ENCODE data around the gene KLHL21. TPM values are rescaled to one million over a fixed set of nuclear protein-coding genes. Genes with fewer than 3 reads are reported as not detected.

Gene KLHL21
- total and polyA plus RNA-seq, 2 donors (not counting 1 experiment from before 2014, with no cell fraction given): 14.4 to 29.9 TPM

- peaks cover 4 to 51% of the 10 kb centered on the region in 2 experiments for H3K36me3 ChIP-seq (replicated peaks in 1 of 2; ENCODE audit: control extremely low read depth in 1 of 2, control insufficient read depth in 1 of 2, extremely low read depth in 1 of 2, insufficient read depth in 2 of 2, low read length in 1 of 2)
- H3K27ac ChIP-seq (ENCODE audit: low read length in 2 of 2): no peak overlapping the region
- DNase-seq (no peak), ATAC-seq (ENCODE audit: low read depth) (peak; percentile 41)
- Mint-ChIP-seq H3K9me3 (ENCODE audit: insufficient read depth) (no peaks in the 10 kb centered on the region), H3K27me3 (no peaks in the 10 kb centered on the region), H3K4me1 (no peaks in the 10 kb centered on the region), H3K27ac (no peak overlapping the region), H3K4me3 (no peak overlapping the region)
- H3K79me2 ChIP-seq (ENCODE audit: control insufficient read depth, insufficient read depth, low read length): no peaks in the 10 kb centered on the region
- H2AFZ ChIP-seq (ENCODE audit: insufficient read depth, low read depth, low read length, poor library complexity, severe bottlenecking): no peak overlapping the region
- no peaks in the 10 kb centered on the region for H4K20me1 ChIP-seq (ENCODE audit: control insufficient read depth, insufficient read depth, low read length, poor library complexity, severe bottlenecking)
- TF ChIP-seq EZH2 (IDR thresholded peaks at IDR 0.05; ENCODE audit: borderline replicate concordance, insufficient read depth, low read depth, low read length, poor library complexity, severe bottlenecking): no peak
- no peak for TF ChIP-seq CTCF (IDR thresholded peaks at IDR 0.05)
- WGBS (ENCODE audit: insufficient coverage): 92% methylated on average over 13 of the region's 16 CpGs
- H3K4me2 ChIP-seq (replicated peaks; ENCODE audit: low read depth, low read length, poor library complexity, severe bottlenecking): no peak overlapping the region
- intact Hi-C loops (cut with micrococcal nuclease): no loop called here
- CTCF ChIA-PET: interaction anchor here (1.4 kb wide), 1 partner anchor 31 kb away, joined by 4 read pairs; no protein-coding TSS in a partner anchor
- H3K9me3 ChIP-seq (ENCODE audit: control extremely low read depth in 1 of 3, control insufficient read depth in 2 of 3, insufficient read depth in 1 of 3, low read length in 2 of 3): no peaks in the 10 kb centered on the region
- POLR2A ChIA-PET: no interaction called here
- H3K9ac ChIP-seq (ENCODE audit: low read length): no peak overlapping the region
- no peaks in the 10 kb centered on the region for H3K4me1 ChIP-seq (ENCODE audit: control insufficient read depth in 2 of 2, insufficient read depth in 2 of 2, low read length in 2 of 2)
- no peaks in the 10 kb centered on the region for H3K27me3 ChIP-seq (replicated peaks in 1 of 4; ENCODE audit: control extremely low read depth in 1 of 4, control insufficient read depth in 3 of 4, insufficient read depth in 4 of 4, low read length in 3 of 4)
- no peak overlapping the region for H3K4me3 ChIP-seq (ENCODE audit: control extremely low read depth in 1 of 5, extremely low read depth in 1 of 5, insufficient read depth in 1 of 5, low read depth in 2 of 5, low read length in 4 of 5)
These were observed 33.5 kb upstream of the KLHL21 start for GRCh38 chr1:6635910-6636760.

Data from B cell (primary cell).